Right lobe of liver (tissue), 6 donors: ENCODE data around the gene TMEM190. TPM values are rescaled to one million over a fixed set of nuclear protein-coding genes. Genes with fewer than 3 reads are reported as not detected.

Source experiments
- ATAC-seq, 4 donors: fragments of 200-7000 bp; cut with Tn5 transposase; one replicate each; pipeline ENCODE4 v1.9.1; 2020; ENCODE audit warnings: mild to moderate bottlenecking in 4 of 4, moderate library complexity in 4 of 4
- DNase-seq, 3 donors: peaks; one replicate each; pipeline ENCODE4 v3.0.0-alpha.2; 2020
- H3K27ac ChIP-seq, 3 donors: fragments of 200-600 bp; one replicate each; pipeline ENCODE4 v1.8.0; 2022
- H3K27me3 ChIP-seq, 2 donors: fragments of 200-600 bp; one replicate each; pipeline ENCODE4 v1.8.0; 2022
- H3K36me3 ChIP-seq, 4 donors: fragments of 200-600 bp; sonication (generic) in 1 of 4; one replicate each; pipeline versions ENCODE4 v1.5.1 to v1.8.0; 2017 to 2022; ENCODE audit warnings: control low read depth in 1 of 4
- H3K4me1 ChIP-seq, 4 donors: fragments of 200-600 bp; sonication (generic) in 1 of 4; one replicate each; pipeline versions ENCODE4 v1.5.1 to v1.8.0; 2017 to 2022; ENCODE audit warnings: control low read depth in 1 of 4
- H3K4me3 ChIP-seq, 3 donors: fragments of 200-600 bp; one replicate each; pipeline ENCODE4 v1.8.0; 2022
- H3K9me3 ChIP-seq, 4 donors: fragments of 200-600 bp; sonication (generic) in 1 of 4; one replicate each; pipeline versions ENCODE4 v1.5.1 to v1.8.0; 2017 to 2022; ENCODE audit warnings: control low read depth in 1 of 4
- POLR2A ChIP-seq: fragments of 450-650 bp; IDR thresholded peaks from one replicate; pipeline ENCODE4 v1.6.1; 2017; ENCODE audit warnings: antibody characterized with exemption, mild to moderate bottlenecking
- WGBS: methylation state at CpG from one replicate; pipeline ENCODE4 v1.1.6; 2018; ENCODE audit warnings: low coverage, low lambda C conversion rate; ENCODE audit not compliant: insufficient coverage; ENCODE audit errors: missing lambda C conversion rate; 5-methylcytosine and 5-hydroxymethylcytosine counted together
- intact Hi-C, 2 donors: fragments of 100-400 bp; cut with DNase I; formaldehyde crosslinking; loops; one replicate each; pipeline versions ENCODE4 v1.11.2 to v1.14.1; 2022
- total RNA-seq, 6 experiments: library from RNA; depleted of rRNA in 2 of 6; stranded (reverse); fragments of >200 nt in 2 of 6; fragmentation: NEBNext Ultra II Directional in 3 of 6; extraction: Animal tissue kit (Norgen Biotek cat#: 25700) in 3 of 6; gene quantifications; one replicate each; pipeline versions ENCODE4 v1.1.0 to v1.2.4, GENCODE V29; 2016 to 2023
- TF ChIP-seq, protein P1 (sequence below), 4 donors: fragments of 200-600 bp in 3 of 4; fragments of 450-650 bp in 1 of 4; IDR thresholded peaks; one replicate each; pipeline versions ENCODE4 v1.5.1 to v1.8.0; 2016 to 2022; ENCODE audit warnings: antibody characterized with exemption in 4 of 4, mild to moderate bottlenecking in 2 of 4
- donor health status: DM: no; HTN: yes; CAD: no.
- donor health status: DM: no; HTN: no; CAD: no.
- donor health status: DM: no; HTN: no; CAD: no.
- donor health status: DM: no; HTN: yes; CAD: no.
- donor health status: DM: no; HTN: yes; CAD: no.

TMEM190 gene
- total RNA-seq, 6 experiments from 2014 or later, result not detected

DNA sequence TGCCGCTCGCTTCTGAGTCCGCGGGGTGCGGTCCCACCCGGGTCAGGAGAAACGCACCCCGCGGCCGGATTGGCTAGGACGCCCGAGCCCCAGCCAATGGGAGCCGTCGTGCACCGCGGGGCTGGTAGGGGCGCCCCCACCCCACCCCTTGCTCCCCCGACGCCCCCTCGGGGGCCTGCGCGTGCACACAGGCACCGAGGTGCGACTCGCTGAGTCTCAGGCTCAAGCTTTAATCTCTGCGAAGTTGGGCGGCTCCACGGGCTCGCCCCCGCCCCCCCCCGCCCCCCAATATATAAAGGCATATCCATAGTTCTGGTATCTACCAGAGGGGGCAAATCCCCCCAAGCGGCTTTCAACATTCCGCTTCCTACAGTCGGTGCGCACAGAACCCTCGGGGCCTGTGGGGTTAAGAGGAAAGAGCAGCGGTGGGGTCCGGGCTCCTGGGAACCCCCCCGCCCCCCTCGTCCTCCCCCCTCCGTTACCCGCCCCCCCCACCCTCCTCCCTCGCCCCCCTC is 21.9 kb upstream of the TMEM190 start, which contains the start of gene COX6B2:
Gene COX6B2 (minus strand): TSS at position 22 of the 515 bp plus-strand sequence. CDS start 198 bp downstream, outside the sequence.
- peak in 1 of 3 donors; percentile 21 for DNase-seq
- no peak for ATAC-seq
- H3K27me3 ChIP-seq, result peaks cover 0 to 11% of the 10 kb centered on the region in 2 donors

DNA sequence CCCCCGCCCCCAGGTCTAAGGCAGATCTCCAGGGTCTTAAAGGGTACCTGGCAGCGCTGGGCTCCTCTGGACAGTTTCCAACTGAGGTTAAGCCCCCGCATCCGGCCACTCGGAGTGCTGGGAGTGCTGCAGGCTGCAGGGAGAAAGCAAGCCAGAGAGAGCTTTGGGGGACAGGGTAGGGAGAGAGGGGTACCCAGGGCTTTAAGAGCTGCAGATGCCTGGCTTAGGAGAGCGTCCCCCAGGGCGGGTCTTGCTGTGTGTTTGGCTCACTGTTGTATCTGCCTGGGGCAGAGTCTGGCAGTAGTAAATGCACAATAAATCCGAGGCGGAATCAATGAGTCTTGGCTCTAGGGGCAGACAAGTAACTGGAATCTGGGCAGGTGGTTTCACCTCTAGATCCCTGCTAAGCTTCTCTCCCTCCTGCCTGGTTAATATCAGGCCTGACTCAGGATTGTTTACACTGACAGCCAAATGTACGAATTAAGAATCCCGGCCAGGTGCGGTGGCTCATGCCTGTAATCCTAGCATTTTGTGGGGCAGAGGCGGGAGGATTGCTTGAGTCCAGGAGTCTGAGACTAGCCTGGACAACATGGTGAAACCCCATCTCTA is 21.3 kb upstream of the TMEM190 start:
- Histone ChIP-seq H3K27me3 (peaks cover 0 to 11% of the 10 kb centered on the region in 2 donors), H3K36me3 (no peaks in the 10 kb centered on the region), H3K27ac (no peak overlapping the region), H3K4me3 (no peak overlapping the region), H3K4me1 (peaks cover 0 to 6% (median 0%) of the 10 kb centered on the region in 4 donors), H3K9me3 (no peaks in the 10 kb centered on the region)
- intact Hi-C loops, result no loop called here
- no peak for ATAC-seq
- WGBS, result 33% methylated on average over 8 of the region's 13 CpGs
- no peak for TF ChIP-seq POLR2A
- TF ChIP-seq, protein P1, sequence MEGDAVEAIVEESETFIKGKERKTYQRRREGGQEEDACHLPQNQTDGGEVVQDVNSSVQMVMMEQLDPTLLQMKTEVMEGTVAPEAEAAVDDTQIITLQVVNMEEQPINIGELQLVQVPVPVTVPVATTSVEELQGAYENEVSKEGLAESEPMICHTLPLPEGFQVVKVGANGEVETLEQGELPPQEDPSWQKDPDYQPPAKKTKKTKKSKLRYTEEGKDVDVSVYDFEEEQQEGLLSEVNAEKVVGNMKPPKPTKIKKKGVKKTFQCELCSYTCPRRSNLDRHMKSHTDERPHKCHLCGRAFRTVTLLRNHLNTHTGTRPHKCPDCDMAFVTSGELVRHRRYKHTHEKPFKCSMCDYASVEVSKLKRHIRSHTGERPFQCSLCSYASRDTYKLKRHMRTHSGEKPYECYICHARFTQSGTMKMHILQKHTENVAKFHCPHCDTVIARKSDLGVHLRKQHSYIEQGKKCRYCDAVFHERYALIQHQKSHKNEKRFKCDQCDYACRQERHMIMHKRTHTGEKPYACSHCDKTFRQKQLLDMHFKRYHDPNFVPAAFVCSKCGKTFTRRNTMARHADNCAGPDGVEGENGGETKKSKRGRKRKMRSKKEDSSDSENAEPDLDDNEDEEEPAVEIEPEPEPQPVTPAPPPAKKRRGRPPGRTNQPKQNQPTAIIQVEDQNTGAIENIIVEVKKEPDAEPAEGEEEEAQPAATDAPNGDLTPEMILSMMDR (IDR thresholded peaks at IDR 0.05), result no peak
- no peak for DNase-seq

More for the DNA sequence above, 21.9 kb upstream of the TMEM190 start, which contains the start of gene COX6B2:
- TF ChIP-seq, protein P1 (IDR thresholded peaks at IDR 0.05), result no peak
- TF ChIP-seq POLR2A, result no peak
- WGBS, result 0% methylated on average over 2 of the region's 43 CpGs
- no peak within 1 kb of the TSS for H3K27ac ChIP-seq
- intact Hi-C loops, result no loop called here
- no peaks in the 10 kb centered on the region for H3K36me3 ChIP-seq
- H3K9me3 ChIP-seq, result no peaks in the 10 kb centered on the region
- H3K4me1 ChIP-seq, result peaks cover 0 to 6% (median 0%) of the 10 kb centered on the region in 4 donors
- peak within 1 kb of the TSS; percentile 1 to 36 (median 4) for H3K4me3 ChIP-seq

DNA sequence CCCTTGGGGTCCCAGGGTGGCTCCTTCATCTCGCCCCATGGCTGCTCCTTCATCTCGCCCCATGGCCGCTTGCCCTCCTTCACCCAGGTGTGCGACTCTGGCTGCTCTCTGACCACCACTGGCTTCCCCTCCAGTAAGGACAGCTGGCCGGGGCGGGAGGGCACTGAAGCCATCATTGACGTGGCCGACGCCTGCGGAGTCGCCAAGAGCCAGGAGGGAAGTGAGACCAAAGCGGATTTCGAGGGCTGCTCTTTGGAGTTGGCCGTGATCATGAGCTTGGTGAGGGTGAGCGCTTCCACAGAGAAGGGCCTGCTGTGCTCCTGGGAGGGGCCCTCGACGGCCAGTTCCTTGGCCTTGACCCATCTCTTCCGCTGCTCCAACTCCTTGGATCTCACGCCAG is 18.1 kb upstream of the TMEM190 start:
- H3K9me3 ChIP-seq, result no peaks in the 10 kb centered on the region
- no peaks in the 10 kb centered on the region for H3K36me3 ChIP-seq
- ATAC-seq (no peak), DNase-seq (no peak)
- H3K4me3 ChIP-seq, result no peak overlapping the region
- 87% methylated on average over 7 of the region's 19 CpGs for WGBS
- intact Hi-C loops, result no loop called here
- H3K27ac ChIP-seq, result no peak overlapping the region
- no peak for TF ChIP-seq POLR2A
- TF ChIP-seq, protein P1 (IDR thresholded peaks at IDR 0.05), result no peak
- H3K27me3 ChIP-seq, result peaks cover 0 to 3% of the 10 kb centered on the region in 2 donors
- H3K4me1 ChIP-seq, result peaks cover 0 to 3% (median 0%) of the 10 kb centered on the region in 4 donors

DNA sequence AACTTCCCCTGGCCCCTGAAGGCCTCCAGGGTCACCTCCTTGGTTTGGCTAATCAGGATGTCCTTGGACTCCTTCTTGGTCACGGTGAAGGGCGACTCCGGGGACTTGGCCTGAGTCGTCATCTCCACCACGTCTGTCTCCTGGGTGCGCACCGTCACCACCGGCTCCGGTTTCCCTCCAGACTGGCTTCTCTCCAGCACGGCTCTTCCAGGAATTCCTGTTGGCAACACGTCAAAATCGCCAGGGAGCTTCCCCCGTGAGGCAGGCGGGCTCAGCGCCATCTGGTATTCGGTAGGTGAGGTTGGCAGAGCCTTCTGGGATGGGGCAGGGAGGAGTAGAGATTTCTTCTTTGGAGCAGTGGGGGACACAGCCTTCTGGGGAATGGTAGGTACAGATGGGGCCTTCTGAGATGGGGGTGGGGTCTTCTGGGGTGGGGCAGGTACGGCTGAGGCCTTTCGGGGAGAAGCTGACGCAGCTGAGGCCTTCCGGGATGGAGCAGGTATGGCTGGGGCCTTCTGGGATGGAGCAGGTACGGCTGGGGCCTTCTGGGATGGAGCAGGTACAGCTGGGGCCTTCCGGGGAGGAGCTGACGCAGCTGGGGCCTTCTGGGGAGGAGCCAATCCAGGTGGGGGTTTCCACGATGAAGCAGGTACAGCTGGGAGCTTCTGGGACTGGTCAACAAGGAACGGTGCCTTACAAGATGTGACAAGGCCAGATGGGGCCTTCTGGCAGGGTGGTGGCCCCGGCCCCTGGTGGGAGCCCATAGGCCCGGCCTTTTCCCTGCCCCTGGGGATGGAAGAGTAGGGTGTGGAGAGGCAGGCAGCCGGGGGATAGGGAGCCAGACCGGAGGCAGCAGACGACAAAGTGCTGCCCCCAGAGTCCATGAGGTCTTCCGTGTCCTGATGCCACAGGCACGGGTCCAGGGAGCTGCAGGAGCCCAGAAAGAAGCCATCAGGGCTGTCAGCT is 17.4 kb upstream of the TMEM190 start:
- intact Hi-C loops, result no loop called here
- ATAC-seq (no peak), DNase-seq (peak in 1 of 3 donors; percentile 16)
- Histone ChIP-seq H3K4me1 (no peaks in the 10 kb centered on the region), H3K27me3 (no peaks in the 10 kb centered on the region), H3K27ac (no peak overlapping the region), H3K4me3 (no peak overlapping the region), H3K9me3 (no peaks in the 10 kb centered on the region), H3K36me3 (no peaks in the 10 kb centered on the region)
- WGBS, result 58% methylated on average over 11 of the region's 32 CpGs
- TF ChIP-seq, protein P1 (IDR thresholded peaks at IDR 0.05), result no peak
- no peak for TF ChIP-seq POLR2A
